T-cell (primary cell): Measurements from ENCODE around the gene TMEM138. TPM values are rescaled to one million over a fixed set of nuclear protein-coding genes. Genes with fewer than 3 reads are reported as not detected.
A peak's percentile ranks its signal among the peaks of the same experiment; 100 is the strongest.

ENCODE experiments used
- ATAC-seq, 4 experiments: fragments of 200-7000 bp in 3 of 4; fragments of 150-1000 bp in 1 of 4; cut with Tn5 transposase; replicated peaks in 1 of 4; 1 replicate in 3 of 4; 2 replicates in 1 of 4; pipeline ENCODE4 v1.10.0; 2021; ENCODE audit warnings: moderate library complexity in 3 of 4, mild to moderate bottlenecking in 2 of 4, moderate number of reproducible peaks in 1 of 4
- CTCF ChIA-PET, 2 donors: fragments of 300-600 bp; sonication (Branson Sonifier 250); formaldehyde crosslinking; loops; one replicate each; lab custom pipeline; 2022; ENCODE audit warnings: antibody characterized with exemption in 2 of 2; lab: Charles Lee
- POLR2A ChIA-PET, 2 donors: fragments of 300-600 bp; sonication (Branson Sonifier 250); formaldehyde crosslinking; loops; one replicate each; lab custom pipeline; 2022; ENCODE audit warnings: antibody characterized with exemption in 2 of 2; lab: Charles Lee
- DNase-seq, 35 experiments: peaks; one replicate each; pipeline versions ENCODE4 v3.0.0 to v3.0.0-alpha.2; 2013 to 2023
- H3K27ac ChIP-seq: one replicate; pipeline ENCODE4 v1.5.1; 2013; ENCODE audit warnings: low read length
- H3K27me3 ChIP-seq, 2 experiments: replicated peaks in 1 of 2; 1 replicate in 1 of 2; 2 replicates in 1 of 2; pipeline versions ENCODE4 v1.6.1 to v1.7.0; 2013; ENCODE audit warnings: low read length in 1 of 2, mixed read lengths in 1 of 2; ENCODE audit not compliant: control insufficient read depth in 2 of 2, insufficient read depth in 2 of 2; ENCODE audit errors: extremely low read depth in 1 of 2
- H3K36me3 ChIP-seq, 2 donors: 1 replicate in 1 of 2; 2 replicates in 1 of 2; pipeline versions ENCODE4 v1.6.1 to v1.7.0; 2013; ENCODE audit warnings: low read length in 1 of 2; ENCODE audit not compliant: control insufficient read depth in 2 of 2, insufficient read depth in 1 of 2; ENCODE audit errors: extremely low read depth in 1 of 2
- H3K4me1 ChIP-seq, 2 experiments: 1 replicate in 1 of 2; 2 replicates in 1 of 2; pipeline versions ENCODE4 v1.6.1 to v1.7.0; 2013; ENCODE audit warnings: low read length in 2 of 2, mixed read lengths in 1 of 2; ENCODE audit not compliant: insufficient read depth in 2 of 2, control insufficient read depth in 1 of 2; ENCODE audit errors: extremely low read depth in 1 of 2
- H3K4me3 ChIP-seq, 2 donors: 1 replicate in 1 of 2; 2 replicates in 1 of 2; pipeline versions ENCODE4 v1.5.1 to v1.7.0; 2013; ENCODE audit warnings: mild to moderate bottlenecking in 2 of 2, low read length in 1 of 2, moderate library complexity in 1 of 2; ENCODE audit not compliant: control insufficient read depth in 1 of 2; ENCODE audit errors: extremely low read depth in 1 of 2
- H3K9me3 ChIP-seq: 2 replicates; pipeline ENCODE4 v1.7.0; 2013
- H3K27ac Mint-ChIP-seq, 2 donors: one replicate each; pipeline ENCODE4 v1.8.0; 2020 to 2021; ENCODE audit warnings: mild to moderate bottlenecking in 2 of 2, mixed read lengths in 2 of 2
- H3K27me3 Mint-ChIP-seq, 2 donors: one replicate each; pipeline ENCODE4 v1.8.0; 2021 to 2022; ENCODE audit warnings: mixed read lengths in 2 of 2
- H3K36me3 Mint-ChIP-seq: one replicate; pipeline ENCODE4 v1.8.0; 2021; ENCODE audit warnings: mixed read lengths
- H3K4me1 Mint-ChIP-seq, 3 donors: one replicate each; pipeline ENCODE4 v1.8.0; 2020 to 2022; ENCODE audit warnings: mixed read lengths in 3 of 3, mild to moderate bottlenecking in 1 of 3
- H3K4me3 Mint-ChIP-seq, 3 donors: one replicate each; pipeline ENCODE4 v1.8.0; 2020 to 2022; ENCODE audit warnings: mild to moderate bottlenecking in 3 of 3, mixed read lengths in 3 of 3, moderate library complexity in 3 of 3
- H3K9me3 Mint-ChIP-seq, 3 donors: one replicate each; pipeline ENCODE4 v1.8.0; 2020 to 2022; ENCODE audit warnings: mixed read lengths in 3 of 3
- WGBS: methylation state at CpG from one replicate; pipeline ENCODE4 v1.1.5; 2013; ENCODE audit warnings: missing lambda C conversion rate; ENCODE audit not compliant: insufficient coverage; 5-methylcytosine and 5-hydroxymethylcytosine counted together
- total RNA-seq, 35 experiments: library from RNA in 6 of 35; stranded (reverse) in 6 of 35; fragments of 120-200 nt in 1 of 35; gene quantifications; one replicate each; pipeline versions ENCODE4 v1.2.1 to v1.2.4 and lab custom pipeline; 2013 to 2026

TMEM138 gene
- total RNA-seq, 5 donors from 2014 or later (not counting 1 experiment from before 2014, with no cell fraction given): 48.7 to 57.7 (median 56.6) TPM

DNA sequence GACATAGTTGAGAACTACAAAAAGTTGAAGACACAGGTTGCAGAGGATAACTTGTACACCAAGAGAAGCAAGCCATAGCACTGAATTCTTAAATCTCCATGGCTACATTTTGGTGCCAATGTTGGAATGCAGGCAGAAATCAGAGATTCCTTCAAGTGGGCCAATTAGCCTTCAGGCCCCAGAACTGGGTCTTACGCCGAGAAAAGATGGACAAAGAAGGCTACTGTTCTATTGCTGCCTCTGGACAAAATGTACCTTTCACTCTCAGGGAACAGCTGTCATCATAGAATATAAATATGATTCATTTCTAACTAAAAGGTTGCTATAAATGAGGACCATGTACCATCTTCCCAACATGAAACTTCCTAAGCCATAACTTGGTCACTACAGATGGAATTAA, 43.9 kb downstream of the TMEM138 start:
- ChIA-PET POLR2A (no interaction called here), CTCF (no interaction called here)
- no peaks in the 10 kb centered on the region for H3K9me3 Mint-ChIP-seq
- DNase-seq (no peak), ATAC-seq (no peak)
- peaks cover 0 to 4% (median 0%) of the 10 kb centered on the region in 3 donors for H3K4me1 Mint-ChIP-seq
- no peaks in the 10 kb centered on the region for H3K9me3 ChIP-seq
- H3K4me3 Mint-ChIP-seq: no peak overlapping the region
- no peaks in the 10 kb centered on the region for H3K27me3 ChIP-seq
- H3K27ac ChIP-seq: no peak overlapping the region
- no CpG with 5 or more reads among the region's 2 CpGs for WGBS
- H3K27me3 Mint-ChIP-seq: no peaks in the 10 kb centered on the region
- H3K27ac Mint-ChIP-seq: peak overlapping the region in 1 of 2 donors; percentile 34
- peaks cover 5 to 86% of the 10 kb centered on the region in 2 donors for H3K36me3 ChIP-seq
- no peaks in the 10 kb centered on the region for H3K4me1 ChIP-seq
- no peak overlapping the region for H3K4me3 ChIP-seq
- peaks cover 50% of the 10 kb centered on the region for H3K36me3 Mint-ChIP-seq

DNA sequence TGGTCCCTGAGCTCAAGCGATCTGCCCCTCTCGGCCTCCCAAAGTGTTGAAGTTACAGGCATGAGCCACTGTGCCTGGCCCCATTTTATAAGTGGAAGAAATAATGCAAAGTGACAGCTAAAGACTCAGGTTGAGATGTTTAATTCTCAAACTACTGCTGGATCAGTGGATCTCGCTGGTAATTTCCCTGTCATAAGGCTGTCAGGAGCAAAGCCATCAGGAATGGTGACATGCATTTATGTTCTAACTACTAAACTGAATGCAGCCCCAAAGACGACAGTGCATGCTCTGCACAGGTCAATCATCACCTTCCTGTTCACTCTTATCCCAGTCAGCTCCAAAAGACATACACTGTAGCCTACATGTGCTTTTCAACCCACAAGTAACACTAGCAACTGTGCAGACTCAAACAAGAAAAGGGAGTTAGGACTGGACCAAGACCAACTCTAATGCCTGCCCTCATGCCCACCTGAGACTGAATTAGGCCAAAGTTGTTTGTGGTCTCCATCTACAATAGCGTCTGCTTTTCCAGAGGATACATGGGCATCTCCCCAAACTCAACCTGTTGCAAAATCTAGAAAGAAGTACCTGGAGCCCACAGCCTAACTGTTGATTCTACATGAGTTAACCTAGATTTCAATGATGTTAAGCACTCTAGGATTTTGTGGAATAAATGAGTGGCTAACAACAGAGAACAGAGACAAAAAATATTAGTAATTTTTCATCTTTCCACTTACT, 45.0 kb downstream of the TMEM138 start:
- ChIA-PET POLR2A (no interaction called here), CTCF (no interaction called here)
- 100% methylated on average over 4 of the region's 5 CpGs for WGBS
- no peaks in the 10 kb centered on the region for H3K4me1 ChIP-seq
- no peak for ATAC-seq
- H3K27ac ChIP-seq: no peak overlapping the region
- H3K27me3 ChIP-seq: no peaks in the 10 kb centered on the region
- Mint-ChIP-seq H3K27me3 (no peaks in the 10 kb centered on the region), H3K9me3 (no peaks in the 10 kb centered on the region), H3K4me3 (no peak overlapping the region), H3K27ac (no peak overlapping the region), H3K36me3 (peaks cover 60% of the 10 kb centered on the region), H3K4me1 (peaks cover 0 to 4% (median 0%) of the 10 kb centered on the region in 3 donors)
- no peak overlapping the region for H3K4me3 ChIP-seq
- H3K36me3 ChIP-seq: peaks cover 5 to 94% of the 10 kb centered on the region in 2 donors
- DNase-seq: no peak
- H3K9me3 ChIP-seq: no peaks in the 10 kb centered on the region

DNA sequence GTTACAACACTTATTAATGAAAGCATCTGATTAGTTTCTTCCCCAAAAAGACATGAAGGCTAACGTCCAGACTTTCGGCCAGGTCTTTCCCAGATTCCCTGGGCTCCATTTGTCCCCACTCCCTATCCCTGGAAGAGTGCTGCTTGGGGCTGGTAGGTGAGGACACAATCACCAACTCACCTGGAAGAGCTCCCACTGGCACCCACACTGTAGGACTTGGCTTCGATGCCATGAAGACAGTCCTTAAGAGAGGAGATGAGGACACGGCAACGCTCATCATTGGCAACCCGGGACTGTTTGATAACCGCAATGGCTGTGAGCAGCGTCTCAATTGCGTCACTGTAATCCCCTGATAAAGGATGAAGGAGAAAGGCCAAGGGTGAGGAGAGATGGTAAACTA, 49.4 kb downstream of the TMEM138 start:
- Histone ChIP-seq H3K27me3 (no peaks in the 10 kb centered on the region), H3K4me3 (no peak overlapping the region), H3K36me3 (peaks cover 10 to 94% of the 10 kb centered on the region in 2 donors), H3K27ac (no peak overlapping the region), H3K4me1 (no peaks in the 10 kb centered on the region), H3K9me3 (no peaks in the 10 kb centered on the region)
- no peak overlapping the region for H3K27ac Mint-ChIP-seq
- no peaks in the 10 kb centered on the region for H3K9me3 Mint-ChIP-seq
- 83% methylated on average over 7 of the region's 9 CpGs for WGBS
- H3K4me3 Mint-ChIP-seq: no peak overlapping the region
- CTCF ChIA-PET: no interaction called here
- H3K27me3 Mint-ChIP-seq: no peaks in the 10 kb centered on the region
- ATAC-seq: no peak
- no peak for DNase-seq
- POLR2A ChIA-PET: no interaction called here
- peaks cover 57% of the 10 kb centered on the region for H3K36me3 Mint-ChIP-seq
- H3K4me1 Mint-ChIP-seq: peaks cover 4 to 10% (median 10%) of the 10 kb centered on the region in 3 donors

DNA sequence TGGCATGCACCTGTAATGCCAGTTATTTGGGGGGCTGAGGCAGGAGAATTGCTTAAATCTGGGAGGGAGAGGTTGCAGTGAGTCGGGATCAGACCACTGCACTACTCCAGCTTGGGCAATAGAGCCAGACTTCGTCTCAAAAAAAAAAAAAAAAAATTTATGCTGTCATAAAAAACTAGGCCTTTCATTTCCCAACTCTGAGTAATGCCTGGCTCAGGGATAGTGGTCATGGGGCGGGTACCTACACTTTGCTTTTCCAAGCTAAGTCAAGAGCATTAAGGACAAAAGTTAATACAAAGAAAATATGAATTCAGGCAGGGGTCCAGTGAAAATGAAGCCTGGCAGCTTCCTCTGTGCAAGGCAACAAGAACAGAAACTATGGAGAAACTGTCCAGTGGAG, 51.3 kb downstream of the TMEM138 start:
- H3K27ac Mint-ChIP-seq: no peak overlapping the region
- peaks cover 10 to 98% of the 10 kb centered on the region in 2 donors for H3K36me3 ChIP-seq
- H3K4me1 ChIP-seq: peaks cover 0 to 2% of the 10 kb centered on the region in 2 experiments
- no peaks in the 10 kb centered on the region for H3K27me3 Mint-ChIP-seq
- H3K27ac ChIP-seq: no peak overlapping the region
- H3K4me3 ChIP-seq: no peak overlapping the region
- WGBS: no CpG with 5 or more reads among the region's 3 CpGs
- H3K9me3 Mint-ChIP-seq: no peaks in the 10 kb centered on the region
- ChIA-PET POLR2A (interaction anchor here in 1 of 2 donors (0.6 kb wide), 1 partner anchor 16 kb away, joined by 3 read pairs; the partner anchor contains the start of genes CPSF7 and SDHAF2), CTCF (no interaction called here)
- DNase-seq: no peak
- ATAC-seq: no peak
- H3K27me3 ChIP-seq: no peaks in the 10 kb centered on the region
- H3K9me3 ChIP-seq: no peaks in the 10 kb centered on the region
- peaks cover 59% of the 10 kb centered on the region for H3K36me3 Mint-ChIP-seq
- peaks cover 14 to 27% (median 22%) of the 10 kb centered on the region in 3 donors for H3K4me1 Mint-ChIP-seq
- H3K4me3 Mint-ChIP-seq: no peak overlapping the region

DNA sequence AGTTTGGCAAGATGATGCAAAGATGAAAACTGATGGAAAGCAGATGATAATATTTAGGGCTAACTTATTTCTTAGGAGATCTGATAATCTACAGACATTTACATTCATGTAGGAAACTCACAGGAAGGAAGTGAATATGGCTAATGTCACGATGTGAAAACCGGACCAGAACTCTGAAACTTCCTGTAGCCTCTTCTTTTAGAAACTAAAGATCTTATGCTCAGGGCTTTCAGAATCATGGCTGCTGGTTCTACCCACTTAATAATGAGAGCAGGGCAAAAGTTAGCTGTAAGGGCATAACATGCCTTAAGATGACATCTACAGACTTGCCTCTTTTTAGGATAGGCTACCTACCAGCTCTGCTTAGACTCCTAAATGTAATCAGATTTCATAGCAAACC, 52.4 kb downstream of the TMEM138 start:
- DNase-seq (no peak), ATAC-seq (no peak)
- Mint-ChIP-seq H3K9me3 (no peaks in the 10 kb centered on the region), H3K4me1 (peaks cover 14 to 30% (median 24%) of the 10 kb centered on the region in 3 donors), H3K36me3 (peaks cover 61% of the 10 kb centered on the region), H3K27ac (peak overlapping the region; percentile 16 to 40), H3K27me3 (no peaks in the 10 kb centered on the region), H3K4me3 (no peak overlapping the region)
- Histone ChIP-seq H3K27ac (no peak overlapping the region), H3K27me3 (no peaks in the 10 kb centered on the region), H3K9me3 (no peaks in the 10 kb centered on the region), H3K4me1 (peaks cover 0 to 2% of the 10 kb centered on the region in 2 experiments), H3K4me3 (no peak overlapping the region), H3K36me3 (peaks cover 10 to 99% of the 10 kb centered on the region in 2 donors)
- ChIA-PET CTCF (no interaction called here), POLR2A (no interaction called here)
- no CpG with 5 or more reads among the region's 2 CpGs for WGBS

DNA sequence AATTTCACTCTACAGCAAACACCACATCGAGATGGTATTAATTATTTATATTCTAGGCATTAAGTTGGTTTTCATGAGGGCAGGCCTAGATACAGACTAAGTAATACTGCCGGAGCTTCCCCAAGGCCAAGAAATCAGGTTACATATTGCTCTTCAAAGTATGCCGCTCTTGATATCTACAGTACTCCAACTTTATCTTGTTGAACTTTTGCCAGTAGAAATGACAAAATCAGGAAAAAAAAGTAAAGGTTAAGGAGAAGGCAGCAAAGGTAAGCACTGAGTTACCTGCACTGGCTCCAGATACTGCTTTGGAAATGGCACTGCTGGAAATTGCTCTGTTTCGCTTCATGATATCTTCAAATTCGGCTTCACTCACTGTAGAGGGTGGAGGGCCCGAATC, 53.2 kb downstream of the TMEM138 start:
- H3K36me3 ChIP-seq: peaks cover 19 to 99% of the 10 kb centered on the region in 2 donors
- ChIA-PET POLR2A (no interaction called here), CTCF (no interaction called here)
- ATAC-seq: no peak
- WGBS: 100% methylated on average over 1 of the region's 6 CpGs
- Mint-ChIP-seq H3K4me1 (peaks cover 14 to 39% (median 32%) of the 10 kb centered on the region in 3 donors), H3K36me3 (peaks cover 69% of the 10 kb centered on the region), H3K27me3 (no peaks in the 10 kb centered on the region), H3K4me3 (no peak overlapping the region), H3K27ac (peak overlapping the region in 1 of 2 donors; percentile 16), H3K9me3 (no peaks in the 10 kb centered on the region)
- no peak overlapping the region for H3K4me3 ChIP-seq
- peaks cover 0 to 2% of the 10 kb centered on the region in 2 experiments for H3K4me1 ChIP-seq
- no peaks in the 10 kb centered on the region for H3K27me3 ChIP-seq
- no peak overlapping the region for H3K27ac ChIP-seq
- H3K9me3 ChIP-seq: no peaks in the 10 kb centered on the region
- DNase-seq: no peak
